ENCODE measurements around the gene TOR1AIP2. TPM values are rescaled to one million over a fixed set of nuclear protein-coding genes. Genes with fewer than 3 reads are reported as not detected.

The TOR1AIP2 gene
- total RNA-seq, 2 donors from 2014 or later: 70.9 to 78.3 TPM

DNA sequence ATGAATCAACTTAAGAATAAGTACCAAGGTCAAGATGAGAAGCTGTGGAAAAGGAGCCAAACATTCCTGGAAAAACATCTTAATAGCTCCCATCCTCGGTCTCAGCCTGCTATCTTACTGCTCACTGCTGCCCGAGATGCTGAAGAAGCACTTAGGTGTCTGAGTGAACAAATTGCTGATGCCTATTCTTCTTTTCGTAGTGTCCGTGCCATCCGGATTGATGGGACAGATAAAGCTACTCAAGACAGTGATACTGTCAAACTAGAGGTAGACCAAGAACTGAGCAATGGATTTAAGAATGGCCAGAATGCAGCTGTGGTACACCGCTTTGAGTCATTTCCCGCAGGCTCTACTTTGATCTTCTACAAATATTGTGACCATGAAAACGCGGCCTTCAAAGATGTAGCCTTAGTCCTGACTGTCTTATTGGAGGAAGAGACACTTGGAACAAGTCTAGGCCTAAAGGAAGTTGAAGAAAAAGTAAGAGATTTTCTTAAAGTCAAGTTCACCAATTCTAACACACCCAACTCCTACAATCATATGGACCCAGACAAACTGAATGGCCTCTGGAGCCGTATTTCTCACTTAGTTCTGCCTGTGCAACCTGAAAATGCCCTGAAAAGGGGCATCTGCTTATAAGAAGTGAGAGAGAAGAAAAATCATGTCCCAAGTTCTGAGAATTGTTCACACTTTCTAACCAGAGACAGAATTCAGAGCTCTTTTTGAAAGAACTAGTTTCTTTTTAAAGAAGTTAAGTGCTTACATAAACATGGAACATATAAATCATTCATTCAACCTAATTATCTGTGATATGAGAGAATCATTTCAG is 40.2 kb upstream of the TOR1AIP2 start:
- no peak overlapping the region for H3K27ac ChIP-seq (ENCODE audit: low read depth, low read length)
- H3K4me1 Mint-ChIP-seq: peaks cover 15% of the 10 kb centered on the region
- H3K36me3 Mint-ChIP-seq (ENCODE audit: low read depth): peaks cover 44% of the 10 kb centered on the region
- no peaks in the 10 kb centered on the region for H3K27me3 ChIP-seq (ENCODE audit: control insufficient read depth, insufficient read depth, low read length, poor library complexity, severe bottlenecking)
- H3K9me3 ChIP-seq (ENCODE audit: control insufficient read depth, low read length): no peaks in the 10 kb centered on the region
- TF ChIP-seq CTCF (conservative IDR thresholded peaks at IDR 0.05): no peak
- H3K4me3 Mint-ChIP-seq: no peak overlapping the region
- no peak for DNase-seq
- 86 to 100% methylated on average over 4 to 10 of the region's 10 CpGs for WGBS, 2 experiments (ENCODE audit: insufficient coverage in 1 of 2, insufficient read length in 1 of 2)
- peaks cover 1% of the 10 kb centered on the region for H3K4me1 ChIP-seq (ENCODE audit: control insufficient read depth, insufficient read depth, low read length)
- H3K9ac ChIP-seq (ENCODE audit: extremely low read depth, low read length, poor library complexity, severe bottlenecking): no peak overlapping the region
- no peaks in the 10 kb centered on the region for H3K9me3 Mint-ChIP-seq
- no peaks in the 10 kb centered on the region for H3K27me3 Mint-ChIP-seq (ENCODE audit: insufficient read depth)
- H3K36me3 ChIP-seq (ENCODE audit: control insufficient read depth, insufficient read depth, low read length): peaks cover 55% of the 10 kb centered on the region
- H3K27ac Mint-ChIP-seq: no peak overlapping the region
- H3K4me3 ChIP-seq (ENCODE audit: low read length): no peak overlapping the region

DNA sequence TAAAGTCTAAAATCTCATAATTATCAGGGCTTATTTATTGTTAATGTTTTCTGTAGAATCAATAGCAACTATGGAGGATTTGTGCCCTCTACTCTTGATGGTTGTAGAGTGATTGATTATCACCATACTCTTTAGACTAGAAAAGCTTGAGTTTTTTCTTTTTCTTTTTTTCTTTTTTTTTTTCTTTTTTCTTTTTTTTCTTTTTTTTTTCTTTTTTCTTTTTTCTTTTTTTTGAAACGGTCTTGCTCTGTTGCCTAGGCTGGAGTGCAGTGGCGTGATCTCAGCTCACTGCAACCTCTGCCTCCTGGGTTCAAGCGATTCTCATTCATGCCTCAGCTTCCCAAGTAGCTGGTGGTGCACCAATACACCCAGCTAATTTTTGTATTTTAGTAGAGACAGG is 34.2 kb upstream of the TOR1AIP2 start:
- Mint-ChIP-seq H3K9me3 (no peaks in the 10 kb centered on the region), H3K4me3 (no peak overlapping the region), H3K27me3 (ENCODE audit: insufficient read depth) (no peaks in the 10 kb centered on the region), H3K27ac (no peak overlapping the region), H3K36me3 (ENCODE audit: low read depth) (peaks cover 39% of the 10 kb centered on the region), H3K4me1 (no peaks in the 10 kb centered on the region)
- Histone ChIP-seq H3K4me1 (ENCODE audit: control insufficient read depth, insufficient read depth, low read length) (no peaks in the 10 kb centered on the region), H3K27ac (ENCODE audit: low read depth, low read length) (no peak overlapping the region), H3K9ac (ENCODE audit: extremely low read depth, low read length, poor library complexity, severe bottlenecking) (no peak overlapping the region), H3K9me3 (ENCODE audit: control insufficient read depth, low read length) (no peaks in the 10 kb centered on the region), H3K36me3 (ENCODE audit: control insufficient read depth, insufficient read depth, low read length) (peaks cover 65% of the 10 kb centered on the region), H3K27me3 (ENCODE audit: control insufficient read depth, insufficient read depth, low read length, poor library complexity, severe bottlenecking) (no peaks in the 10 kb centered on the region), H3K4me3 (ENCODE audit: low read length) (no peak overlapping the region)
- no peak for TF ChIP-seq CTCF (conservative IDR thresholded peaks at IDR 0.05)
- 96 to 100% methylated on average over 2 to 3 of the region's 3 CpGs for WGBS, 2 experiments (ENCODE audit: insufficient coverage in 1 of 2, insufficient read length in 1 of 2)
- DNase-seq: no peak

- Histone ChIP-seq H3K9me3 (ENCODE audit: control insufficient read depth, low read length) (no peaks in the 10 kb centered on the region), H3K4me1 (ENCODE audit: control insufficient read depth, insufficient read depth, low read length) (no peaks in the 10 kb centered on the region), H3K36me3 (ENCODE audit: control insufficient read depth, insufficient read depth, low read length) (peaks cover 64% of the 10 kb centered on the region), H3K27me3 (ENCODE audit: control insufficient read depth, insufficient read depth, low read length, poor library complexity, severe bottlenecking) (no peaks in the 10 kb centered on the region), H3K27ac (ENCODE audit: low read depth, low read length) (no peak overlapping the region), H3K4me3 (ENCODE audit: low read length) (no peak overlapping the region), H3K9ac (ENCODE audit: extremely low read depth, low read length, poor library complexity, severe bottlenecking) (no peak overlapping the region)
- no peaks in the 10 kb centered on the region for H3K4me1 Mint-ChIP-seq
- H3K4me3 Mint-ChIP-seq: no peak overlapping the region
- H3K9me3 Mint-ChIP-seq: no peaks in the 10 kb centered on the region
- TF ChIP-seq CTCF (conservative IDR thresholded peaks at IDR 0.05): no peak
- H3K27me3 Mint-ChIP-seq (ENCODE audit: insufficient read depth): no peaks in the 10 kb centered on the region
- no peak overlapping the region for H3K27ac Mint-ChIP-seq
- no peak for DNase-seq
- H3K36me3 Mint-ChIP-seq (ENCODE audit: low read depth): peaks cover 40% of the 10 kb centered on the region
- WGBS, 2 experiments (ENCODE audit: insufficient coverage in 1 of 2, insufficient read length in 1 of 2): 100% methylated on average over 1 of the region's 1 CpG; no CpG with 5 or more reads in 1 of the 2 experiments
These were observed 33.3 kb upstream of the TOR1AIP2 start for GRCh38 chr1:179910934-179911333.
